T-cell (primary cell): ENCODE measurements around the gene CYFIP1. TPM values are rescaled to one million over a fixed set of nuclear protein-coding genes. Genes with fewer than 3 reads are reported as not detected.

ENCODE experiments used
- ATAC-seq, 4 experiments: fragments of 200-7000 bp in 3 of 4; fragments of 150-1000 bp in 1 of 4; cut with Tn5 transposase; replicated peaks in 1 of 4; 1 replicate in 3 of 4; 2 replicates in 1 of 4; pipeline ENCODE4 v1.10.0; 2021; ENCODE audit warnings: moderate library complexity in 3 of 4, mild to moderate bottlenecking in 2 of 4, moderate number of reproducible peaks in 1 of 4
- CTCF ChIA-PET, 2 donors: fragments of 300-600 bp; sonication (Branson Sonifier 250); formaldehyde crosslinking; loops; one replicate each; lab custom pipeline; 2022; ENCODE audit warnings: antibody characterized with exemption in 2 of 2; lab: Charles Lee
- POLR2A ChIA-PET, 2 donors: fragments of 300-600 bp; sonication (Branson Sonifier 250); formaldehyde crosslinking; loops; one replicate each; lab custom pipeline; 2022; ENCODE audit warnings: antibody characterized with exemption in 2 of 2; lab: Charles Lee
- DNase-seq, 35 experiments: peaks; one replicate each; pipeline versions ENCODE4 v3.0.0 to v3.0.0-alpha.2; 2013 to 2023
- H3K27ac ChIP-seq: one replicate; pipeline ENCODE4 v1.5.1; 2013; ENCODE audit warnings: low read length
- H3K27me3 ChIP-seq, 2 experiments: replicated peaks in 1 of 2; 1 replicate in 1 of 2; 2 replicates in 1 of 2; pipeline versions ENCODE4 v1.6.1 to v1.7.0; 2013; ENCODE audit warnings: low read length in 1 of 2, mixed read lengths in 1 of 2; ENCODE audit not compliant: control insufficient read depth in 2 of 2, insufficient read depth in 2 of 2; ENCODE audit errors: extremely low read depth in 1 of 2
- H3K36me3 ChIP-seq, 2 donors: 1 replicate in 1 of 2; 2 replicates in 1 of 2; pipeline versions ENCODE4 v1.6.1 to v1.7.0; 2013; ENCODE audit warnings: low read length in 1 of 2; ENCODE audit not compliant: control insufficient read depth in 2 of 2, insufficient read depth in 1 of 2; ENCODE audit errors: extremely low read depth in 1 of 2
- H3K4me1 ChIP-seq, 2 experiments: 1 replicate in 1 of 2; 2 replicates in 1 of 2; pipeline versions ENCODE4 v1.6.1 to v1.7.0; 2013; ENCODE audit warnings: low read length in 2 of 2, mixed read lengths in 1 of 2; ENCODE audit not compliant: insufficient read depth in 2 of 2, control insufficient read depth in 1 of 2; ENCODE audit errors: extremely low read depth in 1 of 2
- H3K4me3 ChIP-seq, 2 donors: 1 replicate in 1 of 2; 2 replicates in 1 of 2; pipeline versions ENCODE4 v1.5.1 to v1.7.0; 2013; ENCODE audit warnings: mild to moderate bottlenecking in 2 of 2, low read length in 1 of 2, moderate library complexity in 1 of 2; ENCODE audit not compliant: control insufficient read depth in 1 of 2; ENCODE audit errors: extremely low read depth in 1 of 2
- H3K9me3 ChIP-seq: 2 replicates; pipeline ENCODE4 v1.7.0; 2013
- H3K27ac Mint-ChIP-seq, 2 donors: one replicate each; pipeline ENCODE4 v1.8.0; 2020 to 2021; ENCODE audit warnings: mild to moderate bottlenecking in 2 of 2, mixed read lengths in 2 of 2
- H3K27me3 Mint-ChIP-seq, 2 donors: one replicate each; pipeline ENCODE4 v1.8.0; 2021 to 2022; ENCODE audit warnings: mixed read lengths in 2 of 2
- H3K36me3 Mint-ChIP-seq: one replicate; pipeline ENCODE4 v1.8.0; 2021; ENCODE audit warnings: mixed read lengths
- H3K4me1 Mint-ChIP-seq, 3 donors: one replicate each; pipeline ENCODE4 v1.8.0; 2020 to 2022; ENCODE audit warnings: mixed read lengths in 3 of 3, mild to moderate bottlenecking in 1 of 3
- H3K4me3 Mint-ChIP-seq, 3 donors: one replicate each; pipeline ENCODE4 v1.8.0; 2020 to 2022; ENCODE audit warnings: mild to moderate bottlenecking in 3 of 3, mixed read lengths in 3 of 3, moderate library complexity in 3 of 3
- H3K9me3 Mint-ChIP-seq, 3 donors: one replicate each; pipeline ENCODE4 v1.8.0; 2020 to 2022; ENCODE audit warnings: mixed read lengths in 3 of 3
- WGBS: methylation state at CpG from one replicate; pipeline ENCODE4 v1.1.5; 2013; ENCODE audit warnings: missing lambda C conversion rate; ENCODE audit not compliant: insufficient coverage; 5-methylcytosine and 5-hydroxymethylcytosine counted together
- total RNA-seq, 35 experiments: library from RNA in 6 of 35; stranded (reverse) in 6 of 35; fragments of 120-200 nt in 1 of 35; gene quantifications; one replicate each; pipeline versions ENCODE4 v1.2.1 to v1.2.4 and lab custom pipeline; 2013 to 2026

Gene CYFIP1
- total RNA-seq, 5 donors from 2014 or later (not counting 1 experiment from before 2014, with no cell fraction given): 3.8 to 10.2 (median 7.9) TPM

GRCh38 chr15:22948056-22948455 is 32.1 kb downstream of the CYFIP1 start:
- H3K4me1 Mint-ChIP-seq: peaks cover 11 to 15% (median 14%) of the 10 kb centered on the region in 3 donors
- WGBS: 20% methylated on average over 1 of the region's 4 CpGs
- H3K9me3 Mint-ChIP-seq: no peaks in the 10 kb centered on the region
- H3K27me3 Mint-ChIP-seq: peaks cover 9 to 12% of the 10 kb centered on the region in 2 donors
- no peak overlapping the region for H3K27ac ChIP-seq
- no peaks in the 10 kb centered on the region for H3K36me3 ChIP-seq
- no peak overlapping the region for H3K27ac Mint-ChIP-seq
- H3K9me3 ChIP-seq: no peaks in the 10 kb centered on the region
- H3K4me1 ChIP-seq: peaks cover 0 to 3% of the 10 kb centered on the region in 2 experiments
- POLR2A ChIA-PET: no interaction called here
- CTCF ChIA-PET: no interaction called here
- ATAC-seq (no peak), DNase-seq (no peak)
- no peak overlapping the region for H3K4me3 Mint-ChIP-seq
- peaks cover 3% of the 10 kb centered on the region for H3K36me3 Mint-ChIP-seq
- H3K4me3 ChIP-seq: no peak overlapping the region
- H3K27me3 ChIP-seq: peaks cover 0 to 15% of the 10 kb centered on the region in 2 experiments

GRCh38 chr15:22947101-22948000 is 32.8 kb downstream of the CYFIP1 start:
- DNase-seq: no peak
- H3K9me3 ChIP-seq: no peaks in the 10 kb centered on the region
- H3K9me3 Mint-ChIP-seq: no peaks in the 10 kb centered on the region
- no peak overlapping the region for H3K4me3 ChIP-seq
- H3K36me3 Mint-ChIP-seq: peaks cover 3% of the 10 kb centered on the region
- no peaks in the 10 kb centered on the region for H3K36me3 ChIP-seq
- peaks cover 9 to 12% of the 10 kb centered on the region in 2 donors for H3K27me3 Mint-ChIP-seq
- H3K27me3 ChIP-seq: peaks cover 0 to 15% of the 10 kb centered on the region in 2 experiments
- WGBS: 78% methylated on average over 21 of the region's 27 CpGs
- ChIA-PET CTCF (no interaction called here), POLR2A (no interaction called here)
- no peak for ATAC-seq
- peaks cover 11 to 15% (median 14%) of the 10 kb centered on the region in 3 donors for H3K4me1 Mint-ChIP-seq
- peaks cover 0 to 3% of the 10 kb centered on the region in 2 experiments for H3K4me1 ChIP-seq
- no peak overlapping the region for H3K4me3 Mint-ChIP-seq
- no peak overlapping the region for H3K27ac ChIP-seq
- H3K27ac Mint-ChIP-seq: no peak overlapping the region

DNA sequence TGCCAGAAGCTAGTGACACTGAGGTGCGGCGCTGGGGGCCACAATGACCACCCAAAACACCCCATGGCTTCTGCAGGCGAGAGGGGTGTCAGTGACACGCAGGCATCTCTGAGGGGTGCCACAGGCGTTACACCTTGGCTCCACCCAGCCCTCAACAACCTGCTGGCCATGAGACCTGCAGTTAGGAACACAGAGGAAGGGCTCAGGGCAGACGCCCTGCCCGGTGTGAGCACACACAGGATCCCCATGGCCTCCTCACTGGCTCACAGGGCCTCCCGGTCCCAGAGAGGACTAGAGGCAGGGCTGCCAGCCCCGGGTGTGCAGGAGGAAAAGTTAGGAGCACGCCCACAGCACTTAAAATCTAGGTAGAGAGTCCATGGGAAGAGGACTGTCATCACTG is 35.1 kb downstream of the CYFIP1 start:
- H3K4me3 Mint-ChIP-seq: no peak overlapping the region
- Histone ChIP-seq H3K27ac (no peak overlapping the region), H3K4me3 (no peak overlapping the region), H3K4me1 (peaks cover 0 to 3% of the 10 kb centered on the region in 2 experiments), H3K9me3 (no peaks in the 10 kb centered on the region), H3K27me3 (peaks cover 0 to 13% of the 10 kb centered on the region in 2 experiments), H3K36me3 (no peaks in the 10 kb centered on the region)
- ATAC-seq: no peak
- H3K4me1 Mint-ChIP-seq: peaks cover 11 to 12% (median 11%) of the 10 kb centered on the region in 3 donors
- no peak overlapping the region for H3K27ac Mint-ChIP-seq
- no peak for DNase-seq
- WGBS: 73% methylated on average over 10 of the region's 10 CpGs
- peaks cover 3% of the 10 kb centered on the region for H3K36me3 Mint-ChIP-seq
- H3K9me3 Mint-ChIP-seq: no peaks in the 10 kb centered on the region
- ChIA-PET CTCF (no interaction called here), POLR2A (no interaction called here)
- H3K27me3 Mint-ChIP-seq: peaks cover 9 to 12% of the 10 kb centered on the region in 2 donors

DNA sequence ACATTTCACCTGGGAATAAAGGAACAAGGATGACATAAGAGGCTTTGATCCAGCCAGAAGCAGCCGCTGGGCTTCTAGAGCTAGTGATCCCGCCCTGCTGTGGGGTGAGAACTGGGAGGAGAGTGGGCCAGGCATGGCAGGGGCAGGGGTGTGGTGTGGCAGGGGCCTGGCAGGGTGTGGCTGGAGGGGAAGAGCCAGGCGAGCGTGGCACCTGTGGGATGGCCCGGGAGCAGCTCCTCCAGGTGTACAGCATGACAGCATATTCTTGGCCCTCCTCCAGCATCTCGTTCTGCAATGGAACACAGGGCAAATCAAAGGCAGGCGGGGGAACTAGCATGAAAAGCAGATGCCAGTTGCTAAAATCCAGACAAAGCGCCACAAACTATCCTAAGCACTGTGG is 35.5 kb downstream of the CYFIP1 start:
- ChIA-PET CTCF (no interaction called here), POLR2A (no interaction called here)
- peaks cover 0 to 3% of the 10 kb centered on the region in 2 experiments for H3K4me1 ChIP-seq
- peaks cover 0 to 13% of the 10 kb centered on the region in 2 experiments for H3K27me3 ChIP-seq
- H3K4me3 Mint-ChIP-seq: no peak overlapping the region
- ATAC-seq: no peak
- H3K4me3 ChIP-seq: no peak overlapping the region
- peaks cover 9 to 12% of the 10 kb centered on the region in 2 donors for H3K27me3 Mint-ChIP-seq
- H3K27ac ChIP-seq: no peak overlapping the region
- H3K27ac Mint-ChIP-seq: no peak overlapping the region
- no peak for DNase-seq
- peaks cover 3% of the 10 kb centered on the region for H3K36me3 Mint-ChIP-seq
- H3K36me3 ChIP-seq: no peaks in the 10 kb centered on the region
- H3K9me3 ChIP-seq: no peaks in the 10 kb centered on the region
- H3K4me1 Mint-ChIP-seq: peaks cover 11 to 12% (median 11%) of the 10 kb centered on the region in 3 donors
- WGBS: 92% methylated on average over 8 of the region's 8 CpGs
- no peaks in the 10 kb centered on the region for H3K9me3 Mint-ChIP-seq

GRCh38 chr15:22942877-22943276 is 37.3 kb downstream of the CYFIP1 start:
- CTCF ChIA-PET: no interaction called here
- Histone ChIP-seq H3K4me3 (no peak overlapping the region), H3K4me1 (no peaks in the 10 kb centered on the region), H3K27ac (no peak overlapping the region), H3K9me3 (no peaks in the 10 kb centered on the region), H3K27me3 (peaks cover 0 to 5% of the 10 kb centered on the region in 2 experiments), H3K36me3 (no peaks in the 10 kb centered on the region)
- Mint-ChIP-seq H3K27ac (no peak overlapping the region), H3K9me3 (no peaks in the 10 kb centered on the region), H3K4me1 (no peaks in the 10 kb centered on the region), H3K36me3 (peaks cover 6% of the 10 kb centered on the region), H3K4me3 (no peak overlapping the region), H3K27me3 (peaks cover 3 to 4% of the 10 kb centered on the region in 2 donors)
- POLR2A ChIA-PET: no interaction called here
- 85% methylated on average over 14 of the region's 15 CpGs for WGBS
- ATAC-seq (no peak), DNase-seq (no peak)

GRCh38 chr15:22942306-22942855 is 37.8 kb downstream of the CYFIP1 start:
- Histone ChIP-seq H3K36me3 (no peaks in the 10 kb centered on the region), H3K27me3 (no peaks in the 10 kb centered on the region), H3K4me3 (no peak overlapping the region), H3K9me3 (no peaks in the 10 kb centered on the region), H3K4me1 (no peaks in the 10 kb centered on the region), H3K27ac (no peak overlapping the region)
- no peak overlapping the region for H3K4me3 Mint-ChIP-seq
- H3K36me3 Mint-ChIP-seq: peaks cover 6% of the 10 kb centered on the region
- H3K27ac Mint-ChIP-seq: no peak overlapping the region
- 91% methylated on average over 23 of the region's 24 CpGs for WGBS
- no peaks in the 10 kb centered on the region for H3K9me3 Mint-ChIP-seq
- peaks cover under 1 to 4% of the 10 kb centered on the region in 2 donors for H3K27me3 Mint-ChIP-seq
- ATAC-seq: no peak
- no peaks in the 10 kb centered on the region for H3K4me1 Mint-ChIP-seq
- ChIA-PET CTCF (no interaction called here), POLR2A (no interaction called here)
- no peak for DNase-seq
